ENCODE measurements around the gene KRT8. TPM values are rescaled to one million over a fixed set of nuclear protein-coding genes. Genes with fewer than 3 reads are reported as not detected.

Gene KRT8
- total and polyA plus RNA-seq, 7 donors = 20.6 to 3,526 (median 63.1) TPM

DNA sequence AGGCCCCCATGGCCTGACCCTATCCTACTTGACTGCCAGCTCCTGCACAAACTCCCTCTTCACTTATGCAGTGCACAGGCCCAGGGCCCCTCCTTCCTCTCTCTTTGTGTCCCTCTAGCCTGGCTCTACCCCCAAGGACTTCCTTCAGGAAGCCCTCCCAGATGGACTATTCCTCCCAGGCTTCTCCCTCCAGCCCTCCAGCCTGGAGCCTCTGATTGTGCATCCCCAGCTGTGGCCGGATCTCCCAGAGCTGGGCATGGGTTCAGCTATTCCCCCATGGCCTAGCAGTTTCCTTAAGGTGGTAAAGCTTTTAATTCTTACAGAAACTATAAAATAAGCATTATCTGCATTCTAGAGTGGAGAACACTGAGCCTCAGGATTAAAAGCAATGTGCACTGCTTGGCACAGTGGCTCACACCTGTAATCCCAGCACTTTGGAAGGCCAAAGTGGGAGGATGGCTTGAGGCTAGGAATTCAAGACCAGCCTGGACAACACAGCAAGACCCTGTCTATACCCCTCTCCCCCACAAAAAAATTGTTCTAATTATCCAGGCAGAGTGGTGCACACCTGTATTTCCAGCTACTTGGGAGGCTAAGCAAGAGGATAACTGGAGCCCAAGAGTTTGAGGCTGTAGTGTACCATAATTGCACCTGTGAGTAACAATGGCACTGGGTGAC is 16.8 kb upstream of the KRT8 start:
- H3K27ac ChIP-seq = no peak overlapping the region
- no peaks in the 10 kb centered on the region for H3K9me3 ChIP-seq
- TF ChIP-seq EP300 (IDR thresholded peaks at IDR 0.05) = no peak
- TF ChIP-seq, protein P1, sequence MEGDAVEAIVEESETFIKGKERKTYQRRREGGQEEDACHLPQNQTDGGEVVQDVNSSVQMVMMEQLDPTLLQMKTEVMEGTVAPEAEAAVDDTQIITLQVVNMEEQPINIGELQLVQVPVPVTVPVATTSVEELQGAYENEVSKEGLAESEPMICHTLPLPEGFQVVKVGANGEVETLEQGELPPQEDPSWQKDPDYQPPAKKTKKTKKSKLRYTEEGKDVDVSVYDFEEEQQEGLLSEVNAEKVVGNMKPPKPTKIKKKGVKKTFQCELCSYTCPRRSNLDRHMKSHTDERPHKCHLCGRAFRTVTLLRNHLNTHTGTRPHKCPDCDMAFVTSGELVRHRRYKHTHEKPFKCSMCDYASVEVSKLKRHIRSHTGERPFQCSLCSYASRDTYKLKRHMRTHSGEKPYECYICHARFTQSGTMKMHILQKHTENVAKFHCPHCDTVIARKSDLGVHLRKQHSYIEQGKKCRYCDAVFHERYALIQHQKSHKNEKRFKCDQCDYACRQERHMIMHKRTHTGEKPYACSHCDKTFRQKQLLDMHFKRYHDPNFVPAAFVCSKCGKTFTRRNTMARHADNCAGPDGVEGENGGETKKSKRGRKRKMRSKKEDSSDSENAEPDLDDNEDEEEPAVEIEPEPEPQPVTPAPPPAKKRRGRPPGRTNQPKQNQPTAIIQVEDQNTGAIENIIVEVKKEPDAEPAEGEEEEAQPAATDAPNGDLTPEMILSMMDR (IDR thresholded peaks at IDR 0.05) = no peak
- TF ChIP-seq POLR2AphosphoS5 (IDR thresholded peaks at IDR 0.05) = no peak
- no peak for TF ChIP-seq POLR2A (IDR thresholded peaks at IDR 0.05)
- H3K4me1 ChIP-seq = peaks cover 0 to 3% (median 2%) of the 10 kb centered on the region in 4 donors
- no peaks in the 10 kb centered on the region for H3K36me3 ChIP-seq
- no peak overlapping the region for H3K4me3 ChIP-seq
- intact Hi-C loops (cut with DNase I) = no loop called here
- WGBS, 2 donors = 83 to 90% methylated on average over 1 of the region's 1 CpG
- no peak for DNase-seq
- H3K27me3 ChIP-seq = no peaks in the 10 kb centered on the region

DNA sequence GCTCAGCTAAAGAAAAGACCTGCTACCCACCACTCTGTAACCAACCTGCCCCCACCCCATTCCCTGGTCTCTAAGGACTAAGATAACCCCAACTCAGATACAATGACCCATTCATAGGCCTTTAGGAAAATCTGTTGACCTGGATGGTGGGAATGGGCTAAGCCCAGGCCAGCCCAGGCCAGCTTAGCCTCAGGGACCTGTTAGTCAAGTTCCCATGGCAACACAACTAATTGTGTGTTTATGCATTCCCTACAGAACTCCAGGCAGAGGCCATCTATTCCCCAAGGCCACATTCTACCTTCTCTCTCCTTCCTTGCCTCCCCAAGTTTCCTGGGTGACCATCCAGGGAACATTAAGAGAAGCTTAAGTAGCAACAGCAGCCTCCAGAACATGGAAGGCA is 16.1 kb upstream of the KRT8 start:
- no peak overlapping the region for H3K4me3 ChIP-seq
- no peak for DNase-seq
- H3K4me1 ChIP-seq = no peaks in the 10 kb centered on the region
- no peaks in the 10 kb centered on the region for H3K27me3 ChIP-seq
- H3K27ac ChIP-seq = no peak overlapping the region
- intact Hi-C loops (cut with DNase I) = no loop called here
- TF ChIP-seq POLR2A (IDR thresholded peaks at IDR 0.05) (no peak), POLR2AphosphoS5 (IDR thresholded peaks at IDR 0.05) (no peak), EP300 (IDR thresholded peaks at IDR 0.05) (no peak)
- TF ChIP-seq, protein P1 (IDR thresholded peaks at IDR 0.05) = no peak
- H3K36me3 ChIP-seq = no peaks in the 10 kb centered on the region
- H3K9me3 ChIP-seq = no peaks in the 10 kb centered on the region

DNA sequence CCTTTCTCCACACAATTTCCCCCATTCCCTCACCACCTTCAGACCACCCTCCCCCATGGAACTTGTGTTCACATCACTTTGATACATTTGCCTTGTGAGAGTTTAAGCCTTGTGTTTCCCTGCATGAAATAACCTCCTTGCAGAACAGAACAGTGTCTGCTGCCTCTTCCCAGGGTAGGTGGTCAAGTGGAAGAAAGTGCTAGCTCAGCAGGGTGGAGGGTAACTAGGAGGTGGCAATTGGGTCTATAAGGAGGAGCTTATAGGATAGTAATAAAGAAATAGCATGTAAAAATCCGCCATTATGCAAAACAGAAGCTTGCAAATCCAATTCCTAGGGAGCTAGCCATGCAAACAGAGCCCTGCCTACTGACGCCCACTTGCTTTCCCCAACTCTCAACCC is 13.9 kb upstream of the KRT8 start:
- intact Hi-C loops (cut with DNase I) = no loop called here
- Histone ChIP-seq H3K4me1 (no peaks in the 10 kb centered on the region), H3K36me3 (no peaks in the 10 kb centered on the region), H3K27me3 (no peaks in the 10 kb centered on the region), H3K9me3 (no peaks in the 10 kb centered on the region), H3K4me3 (no peak overlapping the region), H3K27ac (no peak overlapping the region)
- TF ChIP-seq EP300 (IDR thresholded peaks at IDR 0.05) = no peak
- TF ChIP-seq POLR2AphosphoS5 (IDR thresholded peaks at IDR 0.05) = no peak
- TF ChIP-seq, protein P1 (IDR thresholded peaks at IDR 0.05) = no peak
- TF ChIP-seq POLR2A (IDR thresholded peaks at IDR 0.05) = no peak
- DNase-seq = no peak
- WGBS, 2 donors = 84 to 88% methylated on average over 2 of the region's 2 CpGs

DNA sequence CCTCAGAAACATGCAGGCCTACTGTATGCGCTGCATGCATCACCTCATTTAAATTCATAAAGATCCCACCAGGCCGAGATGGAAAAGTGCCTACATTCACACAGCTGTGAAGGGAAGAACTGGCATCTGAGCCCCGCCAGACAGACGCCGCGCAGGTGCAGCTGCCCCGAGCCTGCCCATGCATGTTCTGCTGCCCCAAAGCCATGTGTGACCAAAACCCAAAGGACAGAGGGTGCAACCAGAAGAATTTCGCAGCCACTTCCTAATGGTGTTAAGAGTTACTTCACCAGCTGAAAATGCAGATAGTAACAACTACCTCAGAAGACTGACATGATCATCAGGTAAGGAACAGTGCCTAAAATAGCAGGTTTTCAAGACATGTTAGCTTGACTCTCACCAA is 13.5 kb upstream of the KRT8 start:
- H3K4me1 ChIP-seq = no peaks in the 10 kb centered on the region
- H3K4me3 ChIP-seq = no peak overlapping the region
- H3K27me3 ChIP-seq = no peaks in the 10 kb centered on the region
- intact Hi-C loops (cut with DNase I) = no loop called here
- 91 to 94% methylated on average over 8 of the region's 8 CpGs for WGBS, 2 donors
- H3K36me3 ChIP-seq = no peaks in the 10 kb centered on the region
- DNase-seq = no peak
- no peak overlapping the region for H3K27ac ChIP-seq
- TF ChIP-seq POLR2AphosphoS5 (IDR thresholded peaks at IDR 0.05) (no peak), EP300 (IDR thresholded peaks at IDR 0.05) (no peak)
- no peaks in the 10 kb centered on the region for H3K9me3 ChIP-seq

DNA sequence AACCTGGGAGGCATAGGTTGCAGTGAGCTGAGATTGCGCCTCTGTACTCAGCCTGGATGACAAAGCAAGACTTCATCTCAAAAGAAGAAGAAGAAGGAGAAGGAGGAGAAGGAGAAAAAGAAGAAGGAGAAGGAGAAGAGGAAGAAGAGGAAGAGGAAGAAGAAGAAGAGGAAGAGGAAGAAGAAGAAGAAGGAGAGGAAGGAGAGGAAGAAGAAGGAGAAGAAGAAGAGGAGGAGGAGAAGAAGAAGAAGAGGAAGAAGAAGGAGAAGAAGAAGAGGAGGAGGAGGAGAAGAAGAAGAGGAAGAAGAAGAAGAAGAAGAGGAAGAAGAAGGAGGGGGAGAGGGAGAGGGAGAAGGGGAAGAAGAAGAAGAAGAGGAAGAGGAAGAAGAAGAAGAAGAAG is 12.9 kb upstream of the KRT8 start:
- intact Hi-C loops (cut with DNase I) = no loop called here
- no peak overlapping the region for H3K27ac ChIP-seq
- TF ChIP-seq POLR2AphosphoS5 (IDR thresholded peaks at IDR 0.05) (no peak), EP300 (IDR thresholded peaks at IDR 0.05) (no peak), POLR2A (IDR thresholded peaks at IDR 0.05) (no peak)
- TF ChIP-seq, protein P1 (IDR thresholded peaks at IDR 0.05) = no peak
- WGBS, 2 donors = 97 to 98% methylated on average over 1 of the region's 1 CpG
- H3K9me3 ChIP-seq = no peaks in the 10 kb centered on the region
- no peaks in the 10 kb centered on the region for H3K36me3 ChIP-seq
- H3K4me3 ChIP-seq = no peak overlapping the region
- DNase-seq = no peak
- H3K4me1 ChIP-seq = no peaks in the 10 kb centered on the region
- no peaks in the 10 kb centered on the region for H3K27me3 ChIP-seq

Measured in sigmoid colon (tissue), 7 donors.